H1 (cell line): ENCODE measurements around the gene CCDC136. TPM values are rescaled to one million over a fixed set of nuclear protein-coding genes. Genes with fewer than 3 reads are reported as not detected.

Experiments used
- CTCF ChIA-PET: fragments of 300-600 bp; sonication (Branson Sonifier 250); formaldehyde crosslinking; loops from one replicate; lab custom pipeline; 2021; ENCODE audit not compliant: partially characterized antibody; lab: Charles Lee
- POLR2A ChIA-PET: fragments of 300-600 bp; sonication (Branson Sonifier 250); formaldehyde crosslinking; loops from one replicate; lab custom pipeline; 2021; ENCODE audit warnings: inconsistent platforms; ENCODE audit not compliant: partially characterized antibody; lab: Charles Lee
- DNase-seq, 2 experiments: peaks; one replicate each; pipeline versions ENCODE4 v3.0.0 to v3.0.0-alpha.2; 2010 to 2022; ENCODE audit warnings: low spot score in 2 of 2, low read depth in 1 of 2, mixed read lengths in 1 of 2
- FAIRE-seq: peaks from 2 replicates; lab custom pipeline; 2011; peaks lifted over from hg19 to GRCh38; lab: Jason Lieb, UNC
- H2AFZ ChIP-seq: 2 replicates; pipeline ENCODE4 v1.8.1; 2012; ENCODE audit warnings: low read length, inconsistent platforms
- H2AK5ac ChIP-seq: 2 replicates; pipeline ENCODE4 v1.6.1; 2013; ENCODE audit warnings: low read depth, low read length
- H2BK120ac ChIP-seq: replicated peaks from 2 replicates; pipeline ENCODE3; 2013; ENCODE audit warnings: low read depth, low read length, inconsistent platforms
- H2BK12ac ChIP-seq: 2 replicates; pipeline ENCODE4 v1.6.1; 2013; ENCODE audit warnings: low read depth, low read length
- H2BK15ac ChIP-seq: 2 replicates; pipeline ENCODE4 v1.6.1; 2013; ENCODE audit warnings: low read length
- H2BK20ac ChIP-seq: 2 replicates; pipeline ENCODE4 v1.6.1; 2013; ENCODE audit warnings: low read length
- H2BK5ac ChIP-seq: 2 replicates; pipeline ENCODE4 v1.6.1; 2013; ENCODE audit warnings: low read depth, low read length
- H3K14ac ChIP-seq: 2 replicates; pipeline ENCODE4 v1.6.1; 2013; ENCODE audit warnings: inconsistent platforms; ENCODE audit not compliant: insufficient read length
- H3K18ac ChIP-seq: 2 replicates; pipeline ENCODE4 v1.6.1; 2013; ENCODE audit warnings: low read length; ENCODE audit errors: extremely low read depth
- H3K23ac ChIP-seq: 2 replicates; pipeline ENCODE4 v1.6.1; 2013; ENCODE audit warnings: inconsistent platforms; ENCODE audit not compliant: insufficient read length
- H3K23me2 ChIP-seq: 2 replicates; pipeline ENCODE4 v1.6.1; 2013; ENCODE audit warnings: low read depth, low read length
- H3K27ac ChIP-seq: 2 replicates; pipeline ENCODE4 v1.6.1; 2011; ENCODE audit warnings: low read depth, low read length, inconsistent platforms
- H3K27me3 ChIP-seq, 4 experiments: replicated peaks in 1 of 4; 1 replicate in 1 of 4; 2 replicates in 3 of 4; pipeline versions ENCODE4 v1.6.1 to v1.8.1; 2011 to 2013; ENCODE audit warnings: low read length in 3 of 4, mild to moderate bottlenecking in 3 of 4, inconsistent platforms in 2 of 4, mixed read lengths in 2 of 4, moderate library complexity in 1 of 4; ENCODE audit not compliant: control insufficient read depth in 3 of 4, insufficient read depth in 3 of 4; ENCODE audit errors: extremely low read depth in 1 of 4
- H3K36me3 ChIP-seq, 4 experiments: 2 replicates each; pipeline versions ENCODE4 v1.6.1 to v1.8.1; 2011 to 2013; ENCODE audit warnings: mild to moderate bottlenecking in 4 of 4, low read length in 3 of 4, moderate library complexity in 2 of 4, control low read depth in 1 of 4, inconsistent platforms in 1 of 4; ENCODE audit not compliant: insufficient read depth in 4 of 4, control insufficient read depth in 2 of 4
- H3K4ac ChIP-seq: replicated peaks from 2 replicates; pipeline ENCODE3; 2013; ENCODE audit warnings: low read length, low read depth, mixed read lengths, inconsistent platforms; ENCODE audit not compliant: insufficient read length
- H3K4me1 ChIP-seq, 4 experiments: replicated peaks in 1 of 4; 1 replicate in 1 of 4; 2 replicates in 3 of 4; pipeline versions ENCODE4 v1.6.1 to v1.8.1; 2011 to 2013; ENCODE audit warnings: low read length in 3 of 4, inconsistent platforms in 2 of 4, mixed read lengths in 1 of 4; ENCODE audit not compliant: insufficient read depth in 4 of 4, control insufficient read depth in 3 of 4
- H3K4me2 ChIP-seq, 2 experiments: 2 replicates each; pipeline versions ENCODE4 v1.6.1 to v1.8.1; 2011 to 2013; ENCODE audit warnings: low read depth in 2 of 2, low read length in 2 of 2, control low read depth in 1 of 2, inconsistent platforms in 1 of 2, mild to moderate bottlenecking in 1 of 2; ENCODE audit not compliant: insufficient read depth in 1 of 2
- H3K4me3 ChIP-seq, 4 experiments: fragments of 200-600, 300-600 bp in 1 of 4; sonication (generic), shearing (Covaris generic), sonication (Bioruptor Twin) in 1 of 4; 2 replicates each; pipeline versions ENCODE4 v1.5.1 to v1.8.1; 2011 to 2016; ENCODE audit warnings: low read length in 4 of 4, low read depth in 3 of 4, control low read depth in 2 of 4, inconsistent platforms in 2 of 4, mild to moderate bottlenecking in 2 of 4, mixed read lengths in 1 of 4, moderate library complexity in 1 of 4; ENCODE audit not compliant: insufficient read depth in 2 of 4; ENCODE audit errors: extremely low read depth in 1 of 4
- H3K56ac ChIP-seq: replicated peaks from 2 replicates; pipeline ENCODE3; 2013; ENCODE audit warnings: low read depth, mild to moderate bottlenecking, mixed read lengths, low read length, inconsistent platforms; ENCODE audit not compliant: insufficient read length
- H3K79me1 ChIP-seq: 2 replicates; pipeline ENCODE4 v1.6.1; 2013; ENCODE audit warnings: low read depth, low read length, control low read depth
- H3K79me2 ChIP-seq, 2 experiments: 2 replicates each; pipeline versions ENCODE4 v1.6.1 to v1.8.1; 2012 to 2013; ENCODE audit warnings: low read length in 2 of 2, mild to moderate bottlenecking in 2 of 2, inconsistent platforms in 1 of 2; ENCODE audit not compliant: insufficient read depth in 2 of 2, control insufficient read depth in 1 of 2
- H3K9ac ChIP-seq, 4 experiments: replicated peaks in 1 of 4; 1 replicate in 1 of 4; 2 replicates in 3 of 4; pipeline versions ENCODE4 v1.6.1 to v1.8.1; 2011 to 2013; ENCODE audit warnings: low read depth in 3 of 4, low read length in 3 of 4, control low read depth in 2 of 4, mild to moderate bottlenecking in 2 of 4, moderate library complexity in 2 of 4, inconsistent platforms in 1 of 4; ENCODE audit errors: extremely low read depth in 1 of 4
- H3K9me3 ChIP-seq, 2 experiments: 2 replicates each; pipeline versions ENCODE4 v1.6.1 to v1.8.1; 2012 to 2013; ENCODE audit warnings: mild to moderate bottlenecking in 2 of 2, moderate library complexity in 2 of 2, control low read depth in 1 of 2, inconsistent platforms in 1 of 2, low read depth in 1 of 2, low read length in 1 of 2, mixed read lengths in 1 of 2; ENCODE audit not compliant: insufficient read depth in 2 of 2
- H4K20me1 ChIP-seq, 2 experiments: replicated peaks in 1 of 2; 2 replicates each; pipeline versions ENCODE3 to v1.8.1; 2011 to 2013; ENCODE audit warnings: inconsistent platforms in 2 of 2, low read length in 2 of 2, mild to moderate bottlenecking in 1 of 2; ENCODE audit not compliant: insufficient read depth in 2 of 2, control insufficient read depth in 1 of 2
- H4K5ac ChIP-seq: 2 replicates; pipeline ENCODE4 v1.6.1; 2013; ENCODE audit warnings: low read length, low read depth, mixed read lengths, inconsistent platforms; ENCODE audit not compliant: insufficient read length
- H4K8ac ChIP-seq: 2 replicates; pipeline ENCODE4 v1.8.0; 2013; ENCODE audit warnings: mild to moderate bottlenecking, moderate library complexity, low read length, inconsistent platforms; ENCODE audit not compliant: insufficient read depth; ENCODE audit errors: extremely low read depth
- H4K91ac ChIP-seq: replicated peaks from 2 replicates; pipeline ENCODE3; 2013; ENCODE audit warnings: low read length, mixed read lengths, inconsistent platforms; ENCODE audit not compliant: insufficient read length
- BRCA1 ChIP-seq: IDR thresholded peaks from 2 replicates; pipeline ENCODE4 v1.6.1; 2012; ENCODE audit warnings: low read depth, low read length, improper control_type of control experiment
- CHD2 ChIP-seq: IDR thresholded peaks from 2 replicates; pipeline ENCODE4 v1.6.1; 2012; ENCODE audit warnings: low read length, improper control_type of control experiment
- EP300 ChIP-seq, 2 experiments: IDR thresholded peaks; 1 replicate in 1 of 2; 2 replicates in 1 of 2; pipeline ENCODE4 v1.6.1; 2011 to 2012; ENCODE audit warnings: low read depth in 2 of 2, low read length in 2 of 2, mild to moderate bottlenecking in 2 of 2, borderline replicate concordance in 1 of 2, inconsistent platforms in 1 of 2, moderate library complexity in 1 of 2
- HDAC6 ChIP-seq: IDR thresholded peaks from one replicate; pipeline ENCODE4 v1.7.1; 2012; ENCODE audit warnings: low read depth, mild to moderate bottlenecking, inconsistent platforms, low read length, moderate library complexity
- NANOG ChIP-seq: IDR thresholded peaks from 2 replicates; pipeline ENCODE4 v1.6.1; 2011; ENCODE audit warnings: low read length, low read depth, mild to moderate bottlenecking, inconsistent platforms; ENCODE audit not compliant: insufficient read depth, poor library complexity, severe bottlenecking
- PHF8 ChIP-seq: fragments of 200-600 bp; sonication (generic); conservative IDR thresholded peaks from 2 replicates; pipeline ENCODE4 v1.7.1; 2012; ENCODE audit warnings: low read depth, mild to moderate bottlenecking, inconsistent platforms, low read length, moderate library complexity
- POLR2AphosphoS5 ChIP-seq: IDR thresholded peaks from 2 replicates; pipeline ENCODE4 v1.6.1; 2011; ENCODE audit warnings: low read depth, low read length
- RAD21 ChIP-seq, 2 experiments: IDR thresholded peaks in 1 of 2; conservative IDR thresholded peaks in 1 of 2; 2 replicates each; pipeline ENCODE4 v1.6.1; 2011; ENCODE audit warnings: low read depth in 2 of 2, low read length in 2 of 2, improper control_type of control experiment in 1 of 2, inconsistent platforms in 1 of 2, mild to moderate bottlenecking in 1 of 2, moderate library complexity in 1 of 2
- RFX5 ChIP-seq: IDR thresholded peaks from 2 replicates; pipeline ENCODE4 v1.6.1; 2011; ENCODE audit warnings: low read depth, low read length, improper control_type of control experiment, borderline replicate concordance
- SIRT6 ChIP-seq: IDR thresholded peaks from one replicate; pipeline ENCODE4 v1.7.1; 2012; ENCODE audit warnings: low read length, inconsistent platforms
- TAF7 ChIP-seq: optimal IDR thresholded peaks from 2 replicates; pipeline ENCODE3; 2011; ENCODE audit warnings: low read depth, mild to moderate bottlenecking, inconsistent platforms, low read length, moderate library complexity, borderline replicate concordance
- TBP ChIP-seq: IDR thresholded peaks from 2 replicates; pipeline ENCODE4 v1.6.1; 2011; ENCODE audit warnings: low read depth, low read length, improper control_type of control experiment
- WGBS, 2 experiments: shearing (Covaris generic) in 1 of 2; methylation state at CpG; one replicate each; pipeline versions ENCODE4 v1.1.6 to v1.1.7; 2013 to 2015; ENCODE audit warnings: low lambda C conversion rate in 2 of 2, mixed read lengths in 2 of 2, inconsistent platforms in 1 of 2, low coverage in 1 of 2, missing lambda C conversion rate in 1 of 2; ENCODE audit not compliant: insufficient replicate concordance in 2 of 2, insufficient coverage in 1 of 2, insufficient read length in 1 of 2; ENCODE audit errors: extremely low coverage in 1 of 2, missing lambda C conversion rate in 1 of 2; 5-methylcytosine and 5-hydroxymethylcytosine counted together
- polyA plus RNA-seq, 7 experiments: library from polyadenylated mRNA; depleted of rRNA in 3 of 7; stranded (reverse) in 5 of 7; unstranded in 2 of 7; fragments of >200 nt in 5 of 7; fragments of 200-250 nt in 2 of 7; gene quantifications; 1 replicate in 5 of 7; 2 replicates in 1 of 7; 4 replicates in 1 of 7; pipeline versions ENCODE4 v1.2.1 to v1.2.3, GENCODE V29; 2011 to 2013; ENCODE audit warnings: missing spikeins in 2 of 7, mixed read lengths in 2 of 7
- total RNA-seq: library from RNA; stranded (reverse); fragmentation: NEBNext Ultra II Directional; extraction: Animal tissue kit (Norgen Biotek cat#: 25700); gene quantifications from 2 replicates; pipeline ENCODE4 v1.2.1, GENCODE V29; 2021
- TF ChIP-seq, protein P1 (sequence below): IDR thresholded peaks from 2 replicates; pipeline ENCODE4 v1.6.1; 2012; ENCODE audit warnings: inconsistent platforms

The CCDC136 gene
- total and polyA plus RNA-seq, 2 of the 8 experiments (the other 6 are each of a cell fraction or from before 2014, with no cell fraction given): 35.6 to 47.7 TPM

DNA sequence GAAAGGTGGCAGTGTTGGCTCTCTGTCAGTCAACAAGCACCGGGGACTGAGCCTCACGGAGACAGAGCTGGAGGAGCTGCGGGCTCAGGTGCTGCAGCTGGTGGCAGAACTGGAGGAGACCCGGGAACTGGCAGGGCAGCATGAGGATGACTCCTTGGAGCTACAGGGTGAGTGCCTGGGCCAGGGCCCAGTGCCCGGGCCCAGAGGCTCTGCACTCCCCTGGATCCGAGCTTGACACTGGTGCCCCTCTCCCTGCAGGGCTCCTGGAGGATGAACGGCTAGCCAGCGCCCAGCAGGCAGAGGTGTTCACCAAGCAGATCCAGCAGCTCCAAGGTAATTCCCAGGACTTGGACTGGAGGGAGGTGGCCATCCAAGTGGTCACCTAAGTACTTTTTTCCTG is 2.7 kb downstream of the CCDC136 start:
- peaks cover 0 to 13% (median 2%) of the 10 kb centered on the region in 4 experiments; a peak in 5 of 8 replicates for H3K36me3 ChIP-seq
- H3K79me2 ChIP-seq: no peaks in the 10 kb centered on the region
- H2BK120ac ChIP-seq: no peak overlapping the region
- no peak overlapping the region for H2AK5ac ChIP-seq
- H3K23ac ChIP-seq: no peak overlapping the region
- no peak overlapping the region for H2BK5ac ChIP-seq
- no peak overlapping the region for H4K5ac ChIP-seq
- no peak for DNase-seq
- H3K27me3 ChIP-seq: no peaks in the 10 kb centered on the region
- no peak overlapping the region for H3K18ac ChIP-seq
- no peak overlapping the region for H2BK12ac ChIP-seq
- no peaks in the 10 kb centered on the region for H3K79me1 ChIP-seq
- H4K8ac ChIP-seq: no peak overlapping the region; the same call in 1 of the 2 replicates
- FAIRE-seq: no peak
- no peak overlapping the region for H3K4me3 ChIP-seq
- no peak overlapping the region for H2BK20ac ChIP-seq
- no peak overlapping the region for H3K27ac ChIP-seq
- H3K56ac ChIP-seq: no peak overlapping the region
- WGBS, 2 experiments: 89% methylated on average over 8 of the region's 8 CpGs; no CpG with 5 or more reads in 1 of the 2 experiments
- no peak overlapping the region for H2AFZ ChIP-seq
- no peak overlapping the region for H2BK15ac ChIP-seq
- H3K14ac ChIP-seq: no peak overlapping the region
- ChIA-PET CTCF (interaction anchor here (0.8 to 5.8 kb wide), 10 partner anchors 8 to 87 kb away, joined by 3 to 42 read pairs (median 3); partner anchors contain the start of gene ATP6V1F), POLR2A (interaction anchor here (1.0 to 2.4 kb wide), 4 partner anchors 11 to 55 kb away, joined by 3 to 9 read pairs (median 3); partner anchors contain the start of gene CALU)
- H3K4me2 ChIP-seq: no peak overlapping the region
- no peak overlapping the region for H3K9ac ChIP-seq
- H4K20me1 ChIP-seq: no peaks in the 10 kb centered on the region
- H3K4me1 ChIP-seq: peaks cover 6 to 11% (median 8%) of the 10 kb centered on the region in 4 experiments
- no peaks in the 10 kb centered on the region for H3K9me3 ChIP-seq
- H3K4ac ChIP-seq: no peak overlapping the region
- H3K23me2 ChIP-seq: peaks cover 8% of the 10 kb centered on the region; the same call in 1 of the 2 replicates
- no peak overlapping the region for H4K91ac ChIP-seq
- TF ChIP-seq POLR2AphosphoS5 (no peak), BRCA1 (no peak), TBP (no peak), TAF7 (no peak), CHD2 (no peak), SIRT6 (no peak), HDAC6 (no peak), RFX5 (no peak), NANOG (no peak), PHF8 (no peak), RAD21 (IDR thresholded peaks at IDR 0.05 in 1 of 2, conservative IDR thresholded peaks at IDR 0.05 in 1 of 2; ENCODE audit: low read depth in 2 of 2, low read length in 2 of 2) (no peak), EP300 (IDR thresholded peaks at IDR 0.05; ENCODE audit: borderline replicate concordance in 1 of 2, low read depth in 2 of 2, low read length in 2 of 2) (no peak)
- TF ChIP-seq, protein P1, sequence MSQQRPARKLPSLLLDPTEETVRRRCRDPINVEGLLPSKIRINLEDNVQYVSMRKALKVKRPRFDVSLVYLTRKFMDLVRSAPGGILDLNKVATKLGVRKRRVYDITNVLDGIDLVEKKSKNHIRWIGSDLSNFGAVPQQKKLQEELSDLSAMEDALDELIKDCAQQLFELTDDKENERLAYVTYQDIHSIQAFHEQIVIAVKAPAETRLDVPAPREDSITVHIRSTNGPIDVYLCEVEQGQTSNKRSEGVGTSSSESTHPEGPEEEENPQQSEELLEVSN: no peak
